A549 treated with RU486 at 1 μM for 4 hours (cell line): ENCODE data around the gene ANKLE2. TPM values are rescaled to one million over a fixed set of nuclear protein-coding genes. Genes with fewer than 3 reads are reported as not detected.

Experiments used
- total RNA-seq: library from RNA; stranded (reverse); fragments of 200-300 nt; extraction: Qiagen RNA extraction; gene quantifications from 5 replicates; pipeline ENCODE4 v1.2.3, GENCODE V29; 2022; ENCODE audit warnings: low read depth

ANKLE2 gene
- total RNA-seq, result 74.0 to 84.5 TPM (median 80.3 TPM) in 5 replicates

GRCh38 chr12:132761032-132761920 is at the start of gene ANKLE2:
TSS of gene ANKLE2 (minus strand) at chr12:132761832. CDS start at chr12:132761798, 34 bp downstream.

DNA sequence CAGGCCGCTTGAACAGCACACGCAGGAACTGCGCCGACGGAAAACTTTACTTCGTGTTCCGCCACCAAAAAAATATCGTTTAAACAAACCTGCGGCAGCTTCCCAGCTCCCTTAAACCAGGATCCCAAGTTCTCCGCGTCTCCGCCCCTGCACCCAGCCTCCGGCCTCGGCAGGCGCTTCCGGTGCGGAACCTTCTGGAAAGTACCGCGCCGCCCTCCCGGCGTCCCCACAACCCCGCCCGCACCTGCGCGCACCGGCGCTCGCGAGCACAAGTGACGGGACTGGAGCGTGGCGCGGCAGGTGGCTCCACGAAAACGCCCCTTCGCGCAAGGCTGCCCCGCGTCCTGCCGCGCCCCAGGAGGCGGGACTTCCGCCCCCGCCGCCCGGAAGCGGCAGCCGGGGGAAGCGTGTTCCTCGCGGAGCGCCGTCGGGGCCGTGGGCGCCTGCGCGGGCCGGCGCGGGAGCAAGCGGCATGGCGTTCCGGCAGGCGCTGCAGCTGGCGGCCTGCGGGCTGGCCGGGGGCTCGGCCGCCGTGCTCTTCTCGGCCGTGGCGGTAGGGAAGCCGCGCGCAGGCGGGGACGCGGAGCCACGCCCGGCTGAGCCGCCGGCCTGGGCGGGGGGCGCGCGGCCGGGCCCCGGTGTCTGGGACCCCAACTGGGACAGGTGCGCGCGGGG is 51.1 kb downstream of the ANKLE2 start, which contains the start of gene PGAM5:
Gene PGAM5 (plus strand): TSS at position 438 of the 675 bp plus-strand sequence. CDS start 35 bp downstream, at position 473.

DNA sequence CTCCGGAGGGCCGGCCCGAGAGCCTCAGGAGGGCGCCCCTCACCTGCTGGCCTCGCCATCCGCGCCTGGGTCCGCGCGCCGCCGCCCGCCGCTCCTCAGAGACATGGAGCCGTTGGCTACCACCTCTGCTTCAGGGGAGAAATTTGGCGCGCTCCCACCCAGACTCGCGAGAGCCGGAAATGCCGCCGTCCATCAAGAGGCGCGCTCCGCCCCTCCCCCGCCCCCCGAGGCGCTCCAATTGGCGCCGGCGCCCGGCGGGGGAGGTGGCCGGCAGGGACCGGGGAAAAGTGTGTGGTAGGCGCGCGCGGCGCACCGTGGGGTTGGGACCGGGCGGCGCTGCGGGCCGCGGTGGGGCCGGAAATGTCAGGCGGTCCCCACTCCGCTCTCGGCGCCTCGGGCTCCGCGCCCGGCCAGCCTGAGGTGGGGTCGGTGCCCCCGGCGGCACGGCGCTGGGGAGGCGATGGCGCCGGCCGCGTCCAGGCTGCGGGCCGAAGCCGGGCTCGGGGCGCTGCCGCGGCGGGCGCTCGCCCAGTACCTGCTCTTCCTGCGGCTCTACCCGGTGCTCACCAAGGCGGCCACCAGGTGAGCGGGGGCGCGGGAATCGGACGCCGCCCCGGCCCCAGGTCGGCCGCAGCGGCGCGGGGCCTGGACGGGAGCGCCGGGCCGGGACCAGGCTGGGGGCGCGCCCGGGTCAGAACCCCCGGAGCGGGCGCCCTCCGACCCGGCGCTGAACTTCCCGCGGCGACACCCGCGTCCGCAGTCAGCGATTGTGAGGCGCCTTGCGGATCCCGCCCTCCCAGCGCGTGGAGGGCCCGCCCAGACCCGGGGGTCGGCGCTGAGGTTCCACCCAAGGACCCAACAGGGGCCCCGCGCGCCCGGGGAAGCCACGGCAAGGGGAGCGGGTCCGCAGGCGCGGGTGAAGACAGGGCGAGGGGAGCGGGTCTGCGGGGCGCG is 74.1 kb downstream of the ANKLE2 start, which contains the start of the genes POLE and PXMP2:
Gene POLE (minus strand): TSS at position 132 of the 954 bp plus-strand sequence. CDS start 27 bp downstream, at position 105.
Gene PXMP2 (plus strand): TSS at position 377 of the 954 bp plus-strand sequence. CDS start 84 bp downstream, at position 461.

Other genes with a start within 250 kb of the ANKLE2 start
- not detected in 5 replicates for gene LRCOL1, start 151.2 kb downstream of the ANKLE2 start, total RNA-seq
- not detected in 5 replicates for gene P2RX2, start 143.1 kb downstream of the ANKLE2 start, total RNA-seq
- 41.2 to 49.7 TPM (median 44.5 TPM) in 5 replicates for gene POLE, start 74.5 kb downstream of the ANKLE2 start, total RNA-seq
- gene PXMP2, start 74.2 kb downstream of the ANKLE2 start, total RNA-seq, result 21.5 to 35.7 TPM (median 30.5 TPM) in 5 replicates
- 39.7 to 60.9 TPM (median 53.4 TPM) in 5 replicates for gene PGAM5, start 51.0 kb downstream of the ANKLE2 start, total RNA-seq
- 17.6 to 25.0 TPM (median 20.4 TPM) in 5 replicates for gene GOLGA3, start 67.0 kb upstream of the ANKLE2 start, total RNA-seq
- gene CHFR, start 125.8 kb upstream of the ANKLE2 start, total RNA-seq, result 18.6 to 21.4 TPM (median 19.9 TPM) in 5 replicates
- gene ZNF605, start 194.5 kb upstream of the ANKLE2 start, total RNA-seq, result 2.3 to 3.3 TPM (median 2.9 TPM) in 5 replicates
- gene ZNF26, start 224.5 kb upstream of the ANKLE2 start, total RNA-seq, result 7.0 to 11.3 TPM (median 8.5 TPM) in 5 replicates